DND-41 (cell line): ENCODE results near the gene LAMB3.

Experiments used
- EZH2 ChIP-seq: IDR thresholded peaks from 3 replicates; pipeline ENCODE4 v1.6.1; 2012; ENCODE audit warnings: borderline replicate concordance, low read depth, mild to moderate bottlenecking, moderate library complexity, low read length, inconsistent platforms; ENCODE audit not compliant: severe bottlenecking
- TF ChIP-seq, protein P1 (sequence below): IDR thresholded peaks from 2 replicates; pipeline ENCODE4 v1.5.1; 2012; ENCODE audit warnings: borderline replicate concordance, low read length, moderate library complexity, mild to moderate bottlenecking; ENCODE audit not compliant: poor library complexity, severe bottlenecking; ENCODE audit errors: extremely low read depth

DNA sequence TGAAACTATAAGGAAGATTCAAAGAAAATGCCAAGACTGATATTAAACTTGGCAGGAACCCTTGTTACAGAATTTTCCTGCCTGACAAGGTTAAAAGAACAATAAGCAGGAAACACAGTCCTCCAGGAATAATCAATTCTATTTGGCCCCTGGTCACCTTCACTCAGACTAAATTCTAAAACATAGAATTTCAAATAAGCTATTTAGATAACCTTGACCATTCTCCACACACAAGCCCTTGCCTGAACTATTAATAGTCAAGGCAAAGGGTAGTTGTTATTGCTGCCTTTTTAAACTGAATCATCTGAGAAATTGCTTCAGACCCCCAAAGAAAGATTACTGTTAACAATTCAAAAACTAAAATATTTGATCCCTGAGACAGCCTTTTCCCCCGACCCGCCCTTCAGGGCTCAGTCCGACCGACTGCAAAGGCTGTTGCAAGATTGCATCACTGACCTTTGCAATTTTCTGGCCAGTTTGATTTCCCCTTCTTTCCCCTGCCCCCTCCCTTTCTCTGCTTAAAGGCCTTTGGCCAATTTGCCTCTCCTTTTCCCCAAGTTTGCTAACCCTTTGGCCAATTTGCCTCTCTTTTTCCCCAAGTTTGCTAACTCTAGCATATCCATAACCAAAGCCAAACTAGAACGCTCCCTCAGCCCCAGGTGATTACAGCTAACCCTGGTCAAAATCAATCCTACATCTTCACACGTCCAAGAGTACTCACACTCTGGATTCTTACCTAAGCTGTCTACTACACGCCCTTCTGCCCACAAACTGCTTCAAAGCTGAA is 21.6 kb upstream of the LAMB3 start:
- TF ChIP-seq, protein P1, sequence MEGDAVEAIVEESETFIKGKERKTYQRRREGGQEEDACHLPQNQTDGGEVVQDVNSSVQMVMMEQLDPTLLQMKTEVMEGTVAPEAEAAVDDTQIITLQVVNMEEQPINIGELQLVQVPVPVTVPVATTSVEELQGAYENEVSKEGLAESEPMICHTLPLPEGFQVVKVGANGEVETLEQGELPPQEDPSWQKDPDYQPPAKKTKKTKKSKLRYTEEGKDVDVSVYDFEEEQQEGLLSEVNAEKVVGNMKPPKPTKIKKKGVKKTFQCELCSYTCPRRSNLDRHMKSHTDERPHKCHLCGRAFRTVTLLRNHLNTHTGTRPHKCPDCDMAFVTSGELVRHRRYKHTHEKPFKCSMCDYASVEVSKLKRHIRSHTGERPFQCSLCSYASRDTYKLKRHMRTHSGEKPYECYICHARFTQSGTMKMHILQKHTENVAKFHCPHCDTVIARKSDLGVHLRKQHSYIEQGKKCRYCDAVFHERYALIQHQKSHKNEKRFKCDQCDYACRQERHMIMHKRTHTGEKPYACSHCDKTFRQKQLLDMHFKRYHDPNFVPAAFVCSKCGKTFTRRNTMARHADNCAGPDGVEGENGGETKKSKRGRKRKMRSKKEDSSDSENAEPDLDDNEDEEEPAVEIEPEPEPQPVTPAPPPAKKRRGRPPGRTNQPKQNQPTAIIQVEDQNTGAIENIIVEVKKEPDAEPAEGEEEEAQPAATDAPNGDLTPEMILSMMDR = no peak
- TF ChIP-seq EZH2 = no peak
